ENCODE data around the gene CRB2.
"Not testable (repeated sequence)": the region's sequence is repeated elsewhere in the genome, so short reads cannot be mapped to it uniquely, and the experiment has no call there.

Gene CRB2

GRCh38 chr9:123329329-123329955 is 26.6 kb upstream of the CRB2 start:
- DNase-seq, result no peak

DNA sequence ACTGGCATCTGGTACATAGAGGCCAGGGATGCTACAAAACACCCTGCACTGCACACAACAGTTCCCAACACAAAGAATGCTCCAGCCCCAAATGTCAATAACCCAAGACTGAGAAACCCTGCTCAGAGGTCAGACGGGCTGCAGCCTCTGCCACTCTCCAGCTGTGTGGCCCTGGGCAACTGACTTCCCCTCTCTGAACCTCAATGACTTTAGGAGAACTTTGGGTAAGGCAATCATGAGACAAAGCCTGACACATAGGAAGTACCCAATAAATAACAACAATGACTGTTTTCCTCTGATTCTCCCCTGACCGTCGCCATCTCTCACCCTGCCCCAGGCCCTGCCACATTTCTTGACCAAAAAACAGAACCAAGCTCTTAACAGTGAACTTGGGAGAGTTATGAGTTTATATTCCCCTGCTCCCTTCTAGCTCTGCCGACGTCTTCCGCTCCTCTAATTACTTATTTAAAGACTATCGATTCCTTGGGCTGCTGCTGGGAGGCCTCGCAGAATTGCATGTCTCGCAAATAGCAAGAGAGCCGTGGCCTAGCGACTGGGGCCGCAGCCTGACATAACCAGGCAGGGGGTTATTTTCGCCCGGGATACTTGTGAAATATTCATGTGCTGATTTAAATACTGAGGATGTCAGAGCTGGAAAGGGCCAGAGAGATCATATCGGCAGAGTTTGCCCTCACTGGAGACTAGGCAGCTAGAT is 24.5 kb upstream of the CRB2 start:
- DNase-seq, result no peak

DNA sequence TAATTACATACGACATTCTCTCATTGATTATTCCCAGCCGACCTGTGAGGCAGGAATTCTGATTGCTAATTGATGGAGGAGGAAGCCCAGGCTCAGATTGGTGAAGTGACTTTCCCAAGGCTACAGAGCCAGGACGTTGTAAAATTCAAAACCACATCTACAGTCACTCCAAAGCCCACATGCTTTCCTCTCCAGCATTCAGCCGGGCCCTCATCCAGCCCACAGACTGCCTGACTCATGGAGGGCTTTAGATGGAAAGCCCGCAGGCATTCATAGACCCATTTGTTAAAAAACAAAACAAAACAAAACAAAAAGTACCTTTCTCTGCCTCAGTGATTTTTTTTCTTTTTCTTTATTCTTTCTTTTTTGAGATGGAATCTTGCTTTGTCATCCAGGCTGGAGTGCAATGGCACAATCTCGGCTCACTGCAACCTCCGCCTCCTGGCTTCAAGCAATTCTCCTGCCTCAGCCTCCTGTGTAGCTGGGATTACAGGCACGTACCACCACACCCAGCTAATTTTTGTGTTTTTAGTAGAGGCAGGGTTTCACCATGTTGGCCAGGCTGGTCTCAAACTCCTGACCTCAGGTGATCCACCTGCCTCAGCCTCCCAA is 22.8 kb upstream of the CRB2 start:
- DNase-seq, result not testable (repeated sequence)

- no peak for DNase-seq
Measured at GRCh38 chr9:123334639-123335038, 21.4 kb upstream of the CRB2 start.

- DNase-seq, result no peak
Measured at GRCh38 chr9:123335193-123335985, 20.6 kb upstream of the CRB2 start.

GRCh38 chr9:123335986-123336329 is 20.0 kb upstream of the CRB2 start:
- DNase-seq, result no peak

DNA sequence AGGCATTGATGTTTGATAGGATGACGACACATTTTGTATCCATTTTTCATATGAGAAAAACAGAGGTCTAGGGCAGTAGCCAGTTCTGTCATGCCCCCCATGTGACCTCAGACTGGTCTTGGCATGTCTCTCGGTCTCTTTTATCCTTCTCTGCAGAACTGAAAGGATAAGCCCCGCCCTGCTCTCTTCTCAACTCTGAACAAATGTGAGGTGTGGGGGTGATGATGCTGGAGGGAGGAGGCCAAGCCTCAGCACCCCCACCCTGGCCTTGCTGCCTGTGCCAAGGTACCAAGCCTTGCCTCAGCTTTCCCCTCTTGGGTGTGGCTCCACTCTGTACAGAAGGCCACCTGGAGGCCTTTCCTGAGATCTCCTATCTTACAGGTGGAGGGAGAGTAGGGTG is 19.5 kb upstream of the CRB2 start:
- no peak for DNase-seq

DNA sequence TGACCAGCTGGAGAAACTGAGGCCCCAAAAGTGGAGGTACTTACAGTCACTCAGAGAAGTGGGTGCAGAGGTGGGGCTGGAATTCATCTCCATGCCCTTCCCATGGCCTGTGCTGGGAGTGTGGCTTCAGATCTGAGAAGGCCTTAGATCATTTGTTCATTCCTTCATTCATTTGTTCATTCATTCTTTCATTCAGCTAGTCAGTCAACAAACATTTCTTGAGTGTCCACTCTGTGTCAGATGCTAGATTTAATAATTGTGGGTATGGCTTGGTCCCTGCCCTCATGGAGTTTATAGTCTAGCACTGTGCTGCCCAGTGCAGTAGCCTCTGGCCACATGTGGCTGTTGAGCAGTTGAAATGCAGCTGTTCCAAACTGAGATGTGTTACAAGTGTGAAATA is 19.0 kb upstream of the CRB2 start:
- no peak for DNase-seq

GRCh38 chr9:123337971-123338370 is 18.0 kb upstream of the CRB2 start:
- DNase-seq, result no peak

GRCh38 chr9:123338710-123339665 is 17.0 kb upstream of the CRB2 start:
- DNase-seq, result peak; percentile 66

- DNase-seq, result peak; percentile 39
Measured at GRCh38 chr9:123339666-123340510, 16.1 kb upstream of the CRB2 start.

DNA sequence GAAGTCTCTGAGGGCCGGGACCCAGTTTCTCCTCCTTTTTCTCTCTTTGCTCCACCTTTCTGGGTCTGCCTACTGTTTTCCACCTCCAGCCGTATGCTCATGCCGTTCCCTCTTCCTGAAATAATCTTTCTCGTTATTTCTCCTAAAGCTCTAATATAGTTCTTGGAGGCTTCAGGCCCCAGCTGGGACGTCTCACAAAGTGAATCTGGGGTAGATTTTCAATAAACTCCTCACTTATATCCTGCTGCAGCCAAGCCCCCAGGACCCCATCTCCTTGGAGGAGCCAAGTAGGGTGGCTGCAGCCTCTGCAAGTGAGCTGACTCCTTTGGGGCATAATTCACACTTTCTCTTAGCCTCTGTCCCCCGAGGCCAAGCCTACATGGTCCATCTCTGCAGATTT is 14.2 kb upstream of the CRB2 start:
- DNase-seq, result no peak

DNA sequence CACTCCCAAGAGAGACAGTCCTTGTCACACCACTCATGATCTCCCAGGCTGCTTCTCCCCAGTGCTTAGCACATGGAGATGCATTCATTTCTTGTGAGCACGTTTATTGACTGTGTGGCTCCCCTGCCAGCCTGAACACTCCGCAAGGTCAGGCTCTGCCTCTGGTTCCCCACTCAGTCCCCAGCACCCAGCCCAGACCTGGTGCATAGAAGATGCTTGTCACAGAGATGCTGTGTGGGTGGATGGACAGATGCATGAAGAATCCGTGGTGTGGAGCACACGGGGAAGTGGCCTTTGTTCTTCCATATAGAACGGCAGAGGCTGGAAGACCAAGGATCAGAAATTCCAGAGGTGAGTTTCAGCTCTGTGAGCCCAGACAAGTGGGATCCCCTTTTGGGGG is 13.8 kb upstream of the CRB2 start:
- DNase-seq, result no peak

- DNase-seq, result no peak
Measured at GRCh38 chr9:123343443-123344191, 12.4 kb upstream of the CRB2 start.

DNA sequence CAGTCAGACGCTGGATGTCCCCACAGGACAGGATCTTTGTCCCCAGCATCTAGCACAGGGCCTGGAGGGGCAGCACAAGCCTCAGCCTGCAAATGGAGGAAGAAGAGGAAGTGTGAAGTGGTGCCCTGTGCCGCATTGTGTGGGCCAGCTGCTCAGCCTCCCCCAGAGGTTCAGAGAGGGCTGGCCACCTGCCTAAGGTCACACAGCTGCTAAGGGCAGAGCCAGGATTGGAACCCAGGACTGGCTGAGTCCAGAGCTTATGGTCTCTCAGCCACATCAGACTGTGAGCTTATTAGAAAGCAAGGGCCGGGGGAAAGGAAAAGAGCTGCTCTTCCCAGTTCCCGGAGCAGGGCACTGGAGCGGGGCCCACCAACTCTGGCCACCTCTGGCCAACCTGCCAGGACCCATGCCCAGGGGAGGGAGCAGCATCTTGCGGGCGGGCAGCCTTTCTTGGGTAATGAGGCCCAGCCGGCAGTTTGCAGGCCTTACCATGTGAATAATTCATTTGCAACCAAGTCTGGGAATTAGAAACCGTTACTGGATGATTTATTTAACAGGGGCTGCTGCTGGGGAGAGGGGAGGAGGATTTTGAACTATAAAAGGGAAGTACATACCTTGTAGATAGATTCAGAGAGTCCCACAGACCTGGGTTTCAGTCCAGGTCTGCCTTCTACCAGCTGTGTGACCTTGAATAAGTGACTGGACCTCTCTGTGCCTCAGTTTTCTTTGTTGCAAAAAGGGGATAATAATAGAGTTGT is 11.6 kb upstream of the CRB2 start:
- DNase-seq, result no peak

GRCh38 chr9:123345567-123345955 is 10.4 kb upstream of the CRB2 start:
- no peak for DNase-seq

- DNase-seq, result no peak
Measured at GRCh38 chr9:123346026-123346425, 10.0 kb upstream of the CRB2 start.

DNA sequence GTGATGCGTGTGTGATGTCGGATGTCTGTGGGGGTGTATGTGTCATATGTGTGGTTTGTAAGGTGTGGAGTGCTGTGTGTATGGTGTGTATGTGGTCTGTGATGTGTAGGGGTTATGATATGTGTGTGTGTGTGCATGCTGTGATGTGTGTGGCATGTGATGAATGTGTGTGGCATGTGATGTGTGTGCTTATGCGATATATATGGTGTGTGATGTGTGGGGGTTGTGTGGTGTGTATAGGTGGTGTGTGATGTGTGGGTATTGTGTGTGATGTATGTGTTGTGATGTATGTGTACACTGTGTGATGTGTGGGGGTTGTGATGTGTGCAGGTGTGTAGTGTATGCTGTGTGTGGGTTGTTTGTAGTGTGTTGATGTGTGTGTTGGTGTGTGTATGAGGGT is 9.2 kb upstream of the CRB2 start:
- no peak for DNase-seq

DNA sequence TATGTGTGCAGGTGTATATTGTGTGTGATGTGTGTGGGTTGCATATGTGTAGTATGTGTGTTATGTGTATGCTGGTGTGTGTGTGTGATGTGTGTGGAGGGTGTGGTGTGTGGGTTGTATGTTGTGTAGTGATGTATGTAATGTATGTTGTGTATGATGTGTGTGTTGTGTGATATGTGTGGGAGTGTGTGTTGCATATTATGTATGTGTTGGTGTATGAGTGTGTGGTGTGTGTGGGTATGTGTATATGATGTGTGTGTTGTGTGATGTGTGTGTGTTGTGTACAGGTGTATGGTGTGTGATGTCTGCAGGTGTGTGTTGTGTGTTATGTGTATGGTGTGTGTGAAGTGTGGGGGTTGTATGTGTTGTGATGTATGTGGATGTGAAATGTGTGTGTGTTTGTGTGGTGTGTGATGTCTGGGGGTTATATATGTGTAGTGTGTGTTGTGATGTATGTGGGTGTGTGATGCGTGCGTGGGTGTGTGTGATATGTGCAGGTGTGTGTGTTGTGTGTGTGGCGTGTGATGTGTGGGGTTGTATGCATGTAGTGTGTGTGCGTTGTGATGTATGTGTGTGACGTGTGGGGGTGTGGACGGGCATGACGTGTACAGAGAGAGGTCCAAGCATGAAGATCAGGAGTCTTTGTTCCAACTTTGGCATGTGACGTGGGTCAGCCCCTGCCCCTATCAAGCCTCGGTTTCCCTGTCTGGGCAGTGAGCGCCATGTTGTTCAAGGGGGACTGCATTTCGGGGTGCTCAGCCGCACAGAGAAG is 8.5 kb upstream of the CRB2 start:
- no peak for DNase-seq
